K562 (cell line): ENCODE measurements around the gene ACKR1. TPM values are rescaled to one million over a fixed set of nuclear protein-coding genes. Genes with fewer than 3 reads are reported as not detected.

Experiments used
- ATAC-seq: fragments of 200-7000 bp; cut with Tn5 transposase; 3 replicates; pipeline ENCODE4 v1.9.1; 2020; ENCODE audit warnings: moderate library complexity
- BruUV-seq: library from RNA; stranded (reverse); fragments of 400-500 nt; replicated peaks from 2 replicates; lab custom pipeline; 2021; lab: Mats Ljungman, UMichigan
- CTCF ChIA-PET: fragments of 300-600 bp; formaldehyde crosslinking; extraction: SDS; loops from one replicate; lab custom pipeline; 2021; ENCODE audit warnings: low intra/inter-chr PET ratio; lab: Yijun Ruan, JAX
- POLR2A ChIA-PET: fragments of 300-600, 350-650 bp; sonication (Branson Sonifier 250); formaldehyde crosslinking; extraction: SDS; loops from one replicate; lab custom pipeline; 2021; ENCODE audit warnings: antibody characterized with exemption, inconsistent platforms; lab: Yijun Ruan, JAX
- DNase-seq, 4 experiments: peaks; one replicate each; pipeline versions ENCODE4 v3.0.0 to v3.0.0-alpha.2; 2011 to 2018; ENCODE audit warnings: low spot score in 3 of 4, mixed read lengths in 3 of 4; ENCODE audit errors: extremely low read depth in 1 of 4
- FAIRE-seq: peaks from 2 replicates; lab custom pipeline; 2011; peaks lifted over from hg19 to GRCh38; lab: Jason Lieb, UNC
- H2AFZ ChIP-seq: 2 replicates; pipeline ENCODE4 v1.6.0; 2011; ENCODE audit warnings: low read depth, low read length, control low read depth, inconsistent platforms
- H3K27ac ChIP-seq: fragments of 200-600 bp; 3 replicates; pipeline ENCODE4 v1.8.0; 2011; ENCODE audit warnings: low read depth, mild to moderate bottlenecking, control low read depth, inconsistent platforms, low read length, moderate library complexity, mixed read lengths; ENCODE audit errors: extremely low read depth
- H3K27me3 ChIP-seq, 2 experiments: fragments of 300-600 bp in 1 of 2; 2 replicates in 1 of 2; 3 replicates in 1 of 2; pipeline versions ENCODE4 v1.6.0 to v1.8.0; 2011; ENCODE audit warnings: inconsistent platforms in 2 of 2, low read length in 2 of 2, mild to moderate bottlenecking in 1 of 2, mixed read lengths in 1 of 2, moderate library complexity in 1 of 2; ENCODE audit not compliant: control insufficient read depth in 2 of 2, insufficient read depth in 2 of 2
- H3K36me3 ChIP-seq: fragments of 300-600 bp; 3 replicates; pipeline ENCODE4 v1.8.0; 2011; ENCODE audit warnings: mild to moderate bottlenecking, low read length, inconsistent platforms; ENCODE audit not compliant: control insufficient read depth, insufficient read depth
- H3K4me1 ChIP-seq, 2 experiments: fragments of 200-600 bp in 1 of 2; replicated peaks in 1 of 2; 2 replicates in 1 of 2; 3 replicates in 1 of 2; pipeline versions ENCODE4 v1.5.1 to v1.8.0; 2011; ENCODE audit warnings: inconsistent platforms in 2 of 2, low read length in 2 of 2, mild to moderate bottlenecking in 1 of 2, mixed read lengths in 1 of 2, moderate library complexity in 1 of 2; ENCODE audit not compliant: control insufficient read depth in 2 of 2, insufficient read depth in 2 of 2
- H3K4me2 ChIP-seq: 2 replicates; pipeline ENCODE4 v1.6.1; 2011; ENCODE audit warnings: low read length, control low read depth, inconsistent platforms, mixed read lengths; ENCODE audit not compliant: insufficient read depth
- H3K4me3 ChIP-seq: fragments of 200-600 bp; sonication (generic), shearing (Covaris generic); 2 replicates; pipeline ENCODE4 v1.5.1; 2016; ENCODE audit warnings: control low read depth, inconsistent platforms
- H3K79me2 ChIP-seq: fragments of 200-600 bp; 3 replicates; pipeline ENCODE4 v1.8.0; 2011; ENCODE audit warnings: low read length, inconsistent platforms; ENCODE audit not compliant: control insufficient read depth, insufficient read depth
- H3K9ac ChIP-seq, 2 experiments: 2 replicates each; pipeline versions ENCODE4 v1.6.0 to v1.6.1; 2011; ENCODE audit warnings: low read depth in 2 of 2, low read length in 2 of 2, control low read depth in 1 of 2, inconsistent platforms in 1 of 2, mild to moderate bottlenecking in 1 of 2, mixed read lengths in 1 of 2; ENCODE audit not compliant: insufficient read depth in 1 of 2
- H3K9me1 ChIP-seq: one replicate; pipeline ENCODE4 v1.6.0; 2011; ENCODE audit warnings: inconsistent platforms, mild to moderate bottlenecking, low read length, moderate library complexity; ENCODE audit not compliant: control insufficient read depth, insufficient read depth
- H3K9me3 ChIP-seq: replicated peaks from 2 replicates; pipeline ENCODE4 v1.5.1; 2011; ENCODE audit warnings: low read depth, low read length, inconsistent platforms; ENCODE audit not compliant: control insufficient read depth, insufficient read depth
- H4K20me1 ChIP-seq: replicated peaks from 2 replicates; pipeline ENCODE4 v1.6.1; 2011; ENCODE audit warnings: low read length, inconsistent platforms, mixed read lengths; ENCODE audit not compliant: control insufficient read depth, insufficient read depth
- IRF9 ChIP-seq: fragments of 450-650 bp; IDR thresholded peaks from 2 replicates; pipeline ENCODE4 v1.6.1; 2016; ENCODE audit warnings: missing biosample characterization, missing genetic modification characterization
- KAT8 ChIP-seq: fragments of 450-650 bp; IDR thresholded peaks from 2 replicates; pipeline ENCODE4 v1.6.1; 2016; ENCODE audit warnings: low read depth, mild to moderate bottlenecking
- KLF10 ChIP-seq: fragments of 250-450 bp; sonication (Bioruptor Pico); IDR thresholded peaks from 2 replicates; pipeline ENCODE4 v1.6.1; 2021; ENCODE audit warnings: matching md5 sums
- KLF6 ChIP-seq: fragments of 250-450 bp; sonication (Bioruptor Pico); IDR thresholded peaks from 2 replicates; pipeline ENCODE4 v1.4.0; 2020; ENCODE audit warnings: mild to moderate bottlenecking, moderate library complexity, borderline replicate concordance
- WGBS: fragments of 100-300 bp; shearing (Covaris generic); methylation state at CpG from one replicate; pipeline ENCODE4 v1.1.6; 2016; ENCODE audit warnings: low coverage, mixed read lengths; ENCODE audit not compliant: insufficient coverage; ENCODE audit errors: missing lambda C conversion rate; 5-methylcytosine and 5-hydroxymethylcytosine counted together
- in situ Hi-C: fragments of 300-500 bp; cut with MboI; formaldehyde crosslinking; loops from 4 replicates; pipeline ENCODE4 v1.15.0; 2018; ENCODE audit warnings: inconsistent platforms, mixed read lengths
- intact Hi-C: fragments of 100-400 bp; cut with micrococcal nuclease; formaldehyde crosslinking; loops from 2 replicates; pipeline ENCODE4 v1.14.2; 2022
- polyA plus RNA-seq, 8 experiments: library from polyadenylated mRNA; depleted of rRNA in 4 of 8; stranded (reverse) in 5 of 8; unstranded in 3 of 8; fragments of >200 nt; fragmentation: Nextera tagmentation in 2 of 8; fragmentation: Illumina TruSeq in 1 of 8; extraction: Ambion mirVana in 2 of 8; extraction: Trizol in 1 of 8; gene quantifications; 2 replicates each; pipeline versions ENCODE4 v1.2.1 to v1.2.3, GENCODE V29; 2011 to 2014; ENCODE audit warnings: inconsistent platforms in 1 of 8, missing spikeins in 1 of 8
- total RNA-seq, 7 experiments: library from RNA; depleted of rRNA in 6 of 7; stranded (reverse); fragments of >200 nt in 6 of 7; fragmentation: Illumina TruSeq in 2 of 7; extraction: Trizol in 2 of 7; gene quantifications; 2 replicates each; pipeline versions ENCODE4 v1.2.1 to v1.2.3, GENCODE V29; 2011 to 2021; ENCODE audit warnings: low replicate concordance in 1 of 7

ACKR1 gene
- total and polyA plus RNA-seq, 9 of the 15 experiments (the other 6 are each of a cell fraction or from before 2014, with no cell fraction given) = 0.07 to 0.64 (median 0.18) TPM

- TF ChIP-seq IRF9 (tag) = no peak
- no peak for TF ChIP-seq KLF6 (CRISPR knock-in tag)
- TF ChIP-seq KAT8 = no peak
- no peak for TF ChIP-seq KLF10 (CRISPR knock-in tag)
- Histone ChIP-seq H3K79me2 (no peaks in the 10 kb centered on the region), H3K27me3 (peaks cover 0 to 4% of the 10 kb centered on the region in 2 experiments; a peak in 3 of 5 replicates), H3K36me3 (no peaks in the 10 kb centered on the region), H3K27ac (no peak overlapping the region), H2AFZ (no peak overlapping the region), H3K4me2 (no peak overlapping the region), H3K9me3 (no peaks in the 10 kb centered on the region), H3K4me3 (no peak overlapping the region), H3K4me1 (no peaks in the 10 kb centered on the region), H3K9me1 (no peaks in the 10 kb centered on the region), H3K9ac (no peak overlapping the region), H4K20me1 (no peaks in the 10 kb centered on the region)
- POLR2A ChIA-PET = no interaction called here
- FAIRE-seq = no peak
- ATAC-seq = no peak
- BruUV-seq = no TSS peak
- intact Hi-C loops (loop anchor here (1.0 kb wide), 2 partner anchors 37 to 50 kb away; no protein-coding TSS in a partner anchor), in situ Hi-C loops (loop anchor here (5.0 kb wide), 1 partner anchor 51 kb away; no protein-coding TSS in a partner anchor)
- CTCF ChIA-PET = interaction anchor here (0.7 to 3.3 kb wide), 7 partner anchors 9 to 846 kb away, joined by 3 to 90 read pairs (median 6); no protein-coding TSS in a partner anchor
- no peak for DNase-seq
- WGBS = 0% methylated on average over 1 of the region's 1 CpG
Measured at GRCh38 chr1:159161719-159162026, 43.0 kb upstream of the ACKR1 start.
